Stomach (tissue), 9 donors: ENCODE data around the gene DYNC2I2. TPM values are rescaled to one million over a fixed set of nuclear protein-coding genes. Genes with fewer than 3 reads are reported as not detected.

Experiments used
- DNase-seq, 2 donors: peaks; one replicate each; pipeline versions ENCODE4 v3.0.0 to v3.0.0-alpha.2; 2013 to 2019
- H3K27ac ChIP-seq, 5 donors: fragments of 200-600 bp in 4 of 5; sonication (generic) in 4 of 5; one replicate each; pipeline ENCODE4 v1.5.1; 2013 to 2019; ENCODE audit warnings: mild to moderate bottlenecking in 1 of 5, moderate library complexity in 1 of 5
- H3K27me3 ChIP-seq, 3 donors: fragments of 200-600 bp; sonication (generic); one replicate each; pipeline ENCODE4 v1.5.1; 2017 to 2019; ENCODE audit warnings: mixed run types in 1 of 3
- H3K36me3 ChIP-seq, 4 donors: fragments of 200-600 bp; sonication (generic); 1 replicate in 3 of 4; 2 replicates in 1 of 4; pipeline ENCODE4 v1.5.1; 2016 to 2019
- H3K4me1 ChIP-seq, 4 donors: fragments of 200-600 bp; sonication (generic); one replicate each; pipeline ENCODE4 v1.5.1; 2016 to 2019
- H3K4me3 ChIP-seq, 4 donors: fragments of 200-600 bp; sonication (generic) in 3 of 4; one replicate each; pipeline ENCODE4 v1.5.1; 2016 to 2019; ENCODE audit warnings: mild to moderate bottlenecking in 1 of 4
- H3K9me3 ChIP-seq, 4 donors: fragments of 200-600 bp; sonication (generic); one replicate each; pipeline ENCODE4 v1.5.1; 2016 to 2019
- CTCF ChIP-seq, 7 experiments: fragments of 450-650 bp in 4 of 7; fragments of 200-600 bp in 3 of 7; sonication (generic) in 3 of 7; IDR thresholded peaks; one replicate each; pipeline ENCODE4 v1.5.1; 2016 to 2019; ENCODE audit warnings: antibody characterized with exemption in 7 of 7, control low read depth in 2 of 7, mild to moderate bottlenecking in 1 of 7
- EP300 ChIP-seq: sonication (generic); formaldehyde crosslinking; IDR thresholded peaks from one replicate; pipeline ENCODE4 v1.6.1; 2017; ENCODE audit warnings: antibody characterized with exemption
- POLR2A ChIP-seq, 4 donors: fragments of 450-650 bp; IDR thresholded peaks; one replicate each; pipeline ENCODE4 v1.6.1; 2016; ENCODE audit warnings: antibody characterized with exemption in 4 of 4, control low read depth in 2 of 4, mild to moderate bottlenecking in 1 of 4, moderate library complexity in 1 of 4
- POLR2AphosphoS5 ChIP-seq, 3 donors: sonication (generic); formaldehyde crosslinking; IDR thresholded peaks; one replicate each; pipeline ENCODE4 v1.6.1; 2016; ENCODE audit warnings: antibody characterized with exemption in 3 of 3
- WGBS, 5 donors: extraction: QIAGEN DNeasy Blood & Tissue Kit in 3 of 5; methylation state at CpG; one replicate each; pipeline versions ENCODE4 v1.1.5 to v1.1.7; 2013 to 2018; 5-methylcytosine and 5-hydroxymethylcytosine counted together
- intact Hi-C: fragments of 100-400 bp; cut with DNase I; formaldehyde crosslinking; loops from one replicate; pipeline ENCODE4 v1.15.1; 2023; ENCODE audit warnings: low total_unique reads
- polyA plus RNA-seq, 3 donors: library from polyadenylated mRNA; stranded (reverse); fragments of 200-250 nt; gene quantifications; one replicate each; pipeline ENCODE4 v1.2.3, GENCODE V29; 2013
- total RNA-seq, 5 donors: library from RNA; depleted of rRNA; stranded (reverse); fragments of >200 nt; gene quantifications; one replicate each; pipeline versions ENCODE4 v1.1.0 to v1.2.3, GENCODE V29; 2014 to 2016
- donor health status: healthy with polysubstance abuse.
- donor health status: Bipolar disorder and iron deficiency.
- donor health status: healthy.

Gene DYNC2I2
- total and polyA plus RNA-seq, 8 donors, result 2.9 to 125 (median 53.3) TPM

DNA sequence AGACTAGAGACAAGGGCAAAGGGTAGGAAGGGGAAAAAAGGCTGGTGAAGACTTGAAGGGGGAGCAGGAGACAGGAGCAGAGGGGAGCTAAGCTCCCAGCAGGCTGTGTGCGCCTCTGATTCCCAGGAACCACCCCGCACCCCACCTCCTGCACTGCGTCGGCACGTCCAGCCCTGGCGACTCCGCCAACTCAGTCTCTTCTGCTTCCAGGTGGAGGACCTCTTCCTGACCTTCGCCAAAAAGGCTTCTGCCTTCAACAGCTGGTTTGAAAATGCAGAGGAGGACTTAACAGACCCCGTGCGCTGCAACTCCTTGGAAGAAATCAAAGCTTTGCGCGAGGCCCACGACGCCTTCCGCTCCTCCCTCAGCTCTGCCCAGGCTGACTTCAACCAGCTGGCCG, 30.5 kb downstream of the DYNC2I2 start:
- no peak overlapping the region for H3K4me3 ChIP-seq
- peaks cover 96 to 100% (median 100%) of the 10 kb centered on the region in 4 donors for H3K36me3 ChIP-seq
- H3K9me3 ChIP-seq, result no peaks in the 10 kb centered on the region
- no peaks in the 10 kb centered on the region for H3K27me3 ChIP-seq
- peaks cover 0 to 11% (median 3%) of the 10 kb centered on the region in 4 donors for H3K4me1 ChIP-seq
- WGBS, 5 donors, result 87 to 92% (median 89%) methylated on average over 16 of the region's 16 CpGs
- H3K27ac ChIP-seq, result no peak overlapping the region
- intact Hi-C loops, result no loop called here
- no peak for DNase-seq
- TF ChIP-seq POLR2AphosphoS5 (IDR thresholded peaks at IDR 0.05), result no peak
- no peak for TF ChIP-seq CTCF (IDR thresholded peaks at IDR 0.05)
- no peak for TF ChIP-seq EP300
- no peak for TF ChIP-seq POLR2A (IDR thresholded peaks at IDR 0.05)

DNA sequence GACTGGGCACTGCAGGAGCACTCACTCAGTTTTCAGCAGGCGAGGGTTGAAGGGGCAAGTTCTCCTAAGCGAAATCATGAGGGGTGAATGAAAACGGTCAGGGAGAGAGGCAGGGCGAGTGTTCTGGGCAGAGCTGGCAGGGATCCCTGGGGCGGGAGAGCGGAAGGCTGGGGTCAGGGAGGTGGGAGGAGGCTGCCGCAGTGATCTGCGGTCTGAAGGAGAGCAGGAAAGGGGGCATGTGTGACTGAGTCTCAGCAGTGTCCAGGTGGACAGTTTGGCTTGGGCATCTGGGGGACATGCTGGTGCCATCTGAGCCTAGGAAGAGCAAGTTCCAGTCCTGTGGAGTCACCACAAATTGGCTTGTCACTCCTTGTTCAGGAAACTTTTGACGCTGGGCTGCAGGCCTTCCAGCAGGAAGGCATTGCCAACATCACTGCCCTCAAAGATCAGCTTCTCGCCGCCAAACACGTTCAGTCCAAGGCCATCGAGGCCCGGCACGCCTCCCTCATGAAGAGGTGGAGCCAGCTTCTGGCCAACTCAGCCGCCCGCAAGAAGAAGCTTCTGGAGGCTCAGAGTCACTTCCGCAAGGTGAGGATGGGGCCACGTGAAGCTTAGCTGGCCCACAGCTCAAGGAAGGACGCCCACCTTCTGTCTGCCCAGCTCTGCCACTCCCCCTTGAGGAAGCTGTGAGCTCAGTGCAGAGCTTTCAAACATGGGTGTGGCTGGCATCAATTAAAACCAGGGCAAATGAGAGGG, 31.1 kb downstream of the DYNC2I2 start:
- Histone ChIP-seq H3K27me3 (no peaks in the 10 kb centered on the region), H3K36me3 (peaks cover 96 to 100% (median 100%) of the 10 kb centered on the region in 4 donors), H3K4me1 (peaks cover 0 to 11% (median 3%) of the 10 kb centered on the region in 4 donors), H3K9me3 (no peaks in the 10 kb centered on the region), H3K4me3 (no peak overlapping the region), H3K27ac (no peak overlapping the region)
- intact Hi-C loops, result no loop called here
- peak in 1 of 2 donors; percentile 40 for DNase-seq
- TF ChIP-seq CTCF (IDR thresholded peaks at IDR 0.05) (no peak), POLR2AphosphoS5 (IDR thresholded peaks at IDR 0.05) (no peak), POLR2A (IDR thresholded peaks at IDR 0.05) (no peak), EP300 (no peak)
- WGBS, 5 donors, result 80 to 85% (median 83%) methylated on average over 20 of the region's 20 CpGs

GRCh38 chr9:128624566-128624965, 32.1 kb downstream of the DYNC2I2 start:
- 77 to 90% (median 83%) methylated on average over 10 of the region's 10 CpGs for WGBS, 5 donors
- DNase-seq, result no peak

More at GRCh38 chr9:128624566-128624965, 32.1 kb downstream of the DYNC2I2 start:
- TF ChIP-seq EP300 (no peak), POLR2AphosphoS5 (IDR thresholded peaks at IDR 0.05) (no peak), POLR2A (IDR thresholded peaks at IDR 0.05) (no peak), CTCF (IDR thresholded peaks at IDR 0.05) (no peak)
- H3K9me3 ChIP-seq, result no peaks in the 10 kb centered on the region
- no peak overlapping the region for H3K27ac ChIP-seq
- H3K4me3 ChIP-seq, result no peak overlapping the region
- H3K27me3 ChIP-seq, result no peaks in the 10 kb centered on the region
- peaks cover 98 to 100% (median 100%) of the 10 kb centered on the region in 4 donors for H3K36me3 ChIP-seq
- intact Hi-C loops, result no loop called here
- H3K4me1 ChIP-seq, result peaks cover 0 to 11% (median 3%) of the 10 kb centered on the region in 4 donors
